ENCODE results near the gene PGAM2. TPM values are rescaled to one million over a fixed set of nuclear protein-coding genes. Genes with fewer than 3 reads are reported as not detected.

Gene PGAM2
- polyA plus RNA-seq, 1 experiment, result 0.16 TPM

DNA sequence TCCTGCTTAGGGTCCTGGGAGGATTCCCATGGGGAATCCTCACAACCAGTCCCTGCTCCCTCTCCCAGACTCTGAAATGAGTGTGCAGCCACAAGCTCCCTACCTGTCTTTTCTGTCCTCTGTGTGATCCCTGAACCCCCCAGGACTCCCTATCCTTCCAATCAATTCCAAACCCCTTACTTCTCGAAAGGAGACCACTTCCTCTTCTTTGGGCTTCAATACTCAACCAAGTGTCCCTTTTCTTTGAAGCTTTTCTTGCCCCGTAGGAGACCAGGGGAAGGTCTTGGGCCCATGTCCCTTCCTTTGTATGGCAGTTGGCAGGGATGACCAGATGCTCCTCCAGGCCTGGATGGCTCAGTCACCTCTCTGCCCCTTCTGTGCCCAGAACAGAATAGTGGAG, 40.5 kb upstream of the PGAM2 start:
- TF ChIP-seq, protein P1, sequence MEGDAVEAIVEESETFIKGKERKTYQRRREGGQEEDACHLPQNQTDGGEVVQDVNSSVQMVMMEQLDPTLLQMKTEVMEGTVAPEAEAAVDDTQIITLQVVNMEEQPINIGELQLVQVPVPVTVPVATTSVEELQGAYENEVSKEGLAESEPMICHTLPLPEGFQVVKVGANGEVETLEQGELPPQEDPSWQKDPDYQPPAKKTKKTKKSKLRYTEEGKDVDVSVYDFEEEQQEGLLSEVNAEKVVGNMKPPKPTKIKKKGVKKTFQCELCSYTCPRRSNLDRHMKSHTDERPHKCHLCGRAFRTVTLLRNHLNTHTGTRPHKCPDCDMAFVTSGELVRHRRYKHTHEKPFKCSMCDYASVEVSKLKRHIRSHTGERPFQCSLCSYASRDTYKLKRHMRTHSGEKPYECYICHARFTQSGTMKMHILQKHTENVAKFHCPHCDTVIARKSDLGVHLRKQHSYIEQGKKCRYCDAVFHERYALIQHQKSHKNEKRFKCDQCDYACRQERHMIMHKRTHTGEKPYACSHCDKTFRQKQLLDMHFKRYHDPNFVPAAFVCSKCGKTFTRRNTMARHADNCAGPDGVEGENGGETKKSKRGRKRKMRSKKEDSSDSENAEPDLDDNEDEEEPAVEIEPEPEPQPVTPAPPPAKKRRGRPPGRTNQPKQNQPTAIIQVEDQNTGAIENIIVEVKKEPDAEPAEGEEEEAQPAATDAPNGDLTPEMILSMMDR (IDR thresholded peaks at IDR 0.05; ENCODE audit: insufficient read depth, low read depth, low read length), result no peak
- Histone ChIP-seq H3K36me3 (ENCODE audit: control insufficient read depth, insufficient read depth, low read length) (peaks cover 34% of the 10 kb centered on the region), H3K27me3 (ENCODE audit: control insufficient read depth, insufficient read depth, low read length) (no peaks in the 10 kb centered on the region), H3K4me3 (ENCODE audit: low read depth, low read length) (peak overlapping the region; percentile 49)
- ChIA-PET CTCF (interaction anchor here (0.7 to 1.0 kb wide), 3 partner anchors 9 to 91 kb away, joined by 3 to 4 read pairs (median 3); no protein-coding TSS in a partner anchor), POLR2A (interaction anchor here (0.5 kb wide), 1 partner anchor 18 kb away, joined by 3 read pairs; no protein-coding TSS in a partner anchor)
- no peak for DNase-seq (ENCODE audit: low read depth)

- Histone ChIP-seq H3K27me3 (ENCODE audit: control insufficient read depth, insufficient read depth, low read length) (no peaks in the 10 kb centered on the region), H3K4me3 (ENCODE audit: low read depth, low read length) (peak overlapping the region; percentile 49), H3K36me3 (ENCODE audit: control insufficient read depth, insufficient read depth, low read length) (peaks cover 29% of the 10 kb centered on the region)
- DNase-seq (ENCODE audit: low read depth), result peak; percentile 43
- ChIA-PET CTCF (interaction anchor here (0.7 to 1.0 kb wide), 3 partner anchors 10 to 91 kb away, joined by 3 to 4 read pairs (median 3); no protein-coding TSS in a partner anchor), POLR2A (no interaction called here)
- TF ChIP-seq, protein P1 (IDR thresholded peaks at IDR 0.05; ENCODE audit: insufficient read depth, low read depth, low read length), result no peak
These were observed 39.7 kb upstream of the PGAM2 start for GRCh38 chr7:44104860-44105771.

DNA sequence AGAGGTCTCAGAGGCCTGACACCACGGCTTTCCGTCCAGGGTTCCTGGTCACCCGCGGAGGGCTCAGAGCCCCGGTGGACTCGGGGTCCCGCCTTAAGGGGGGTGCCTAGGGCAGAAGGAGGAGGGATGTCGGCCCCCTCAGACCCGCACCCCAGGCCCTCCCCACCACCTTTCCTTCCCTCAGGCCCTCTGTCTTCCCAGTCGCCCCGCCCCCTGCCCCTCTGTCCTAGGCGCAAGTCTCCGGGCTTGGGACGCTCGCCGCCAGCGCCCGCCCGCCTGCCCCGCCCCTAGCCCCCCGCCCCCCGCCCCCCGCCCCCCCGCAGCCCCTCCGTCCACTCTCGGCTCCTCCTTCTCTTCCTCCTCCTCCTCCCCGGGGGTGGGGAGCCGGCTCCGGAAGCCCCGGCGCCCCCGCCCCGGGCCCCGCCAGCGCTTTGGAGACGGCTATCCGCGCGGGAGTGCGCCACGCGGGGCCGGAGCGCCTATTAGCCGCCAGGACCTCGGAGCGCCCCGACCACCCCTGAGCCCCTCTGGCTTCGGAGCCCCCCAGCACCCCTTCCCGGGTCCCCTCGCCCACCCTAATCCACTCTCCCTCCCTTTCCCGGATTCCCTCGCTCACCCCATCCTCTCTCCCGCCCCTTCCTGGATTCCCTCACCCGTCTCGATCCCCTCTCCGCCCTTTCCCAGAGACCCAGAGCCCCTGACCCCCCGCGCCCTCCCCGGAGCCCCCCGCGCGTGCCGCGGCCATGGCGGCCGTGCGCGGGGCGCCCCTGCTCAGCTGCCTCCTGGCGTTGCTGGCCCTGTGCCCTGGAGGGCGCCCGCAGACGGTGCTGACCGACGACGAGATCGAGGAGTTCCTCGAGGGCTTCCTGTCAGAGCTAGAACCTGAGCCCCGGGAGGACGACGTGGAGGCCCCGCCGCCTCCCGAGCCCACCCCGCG, 38.8 kb upstream of the PGAM2 start, which contains the start of gene AEBP1:
Gene AEBP1 (plus strand): TSS at position 423 of the 937 bp plus-strand sequence. CDS start 321 bp downstream, at position 744.
- ChIA-PET CTCF (interaction anchor here (2.1 kb wide), 1 partner anchor 32 kb away, joined by 6 read pairs; no protein-coding TSS in a partner anchor), POLR2A (no interaction called here)
- Histone ChIP-seq H3K36me3 (ENCODE audit: control insufficient read depth, insufficient read depth, low read length) (peaks cover 21% of the 10 kb centered on the region), H3K27me3 (ENCODE audit: control insufficient read depth, insufficient read depth, low read length) (no peaks in the 10 kb centered on the region), H3K4me3 (ENCODE audit: low read depth, low read length) (peak within 1 kb of the TSS; percentile 49)
- no peak for DNase-seq (ENCODE audit: low read depth)
- TF ChIP-seq, protein P1 (IDR thresholded peaks at IDR 0.05; ENCODE audit: insufficient read depth, low read depth, low read length), result no peak

- Histone ChIP-seq H3K36me3 (ENCODE audit: control insufficient read depth, insufficient read depth, low read length) (peaks cover 17% of the 10 kb centered on the region), H3K4me3 (ENCODE audit: low read depth, low read length) (no peak overlapping the region), H3K27me3 (ENCODE audit: control insufficient read depth, insufficient read depth, low read length) (no peaks in the 10 kb centered on the region)
- ChIA-PET POLR2A (no interaction called here), CTCF (interaction anchor here (2.1 kb wide), 1 partner anchor 31 kb away, joined by 6 read pairs; no protein-coding TSS in a partner anchor)
- TF ChIP-seq, protein P1 (IDR thresholded peaks at IDR 0.05; ENCODE audit: insufficient read depth, low read depth, low read length), result no peak
- DNase-seq (ENCODE audit: low read depth), result no peak
These were observed 38.2 kb upstream of the PGAM2 start for GRCh38 chr7:44103566-44103922.
